Endothelial cell of umbilical vein (primary cell): Measurements from ENCODE around the gene TNFRSF14. TPM values are rescaled to one million over a fixed set of nuclear protein-coding genes. Genes with fewer than 3 reads are reported as not detected.

Source experiments
- BruUV-seq: library from RNA; stranded (reverse); fragments of 400-500 nt; replicated peaks from 2 replicates; lab custom pipeline; 2021; lab: Mats Ljungman, UMichigan
- CTCF ChIA-PET: fragments of 300-600, 350-600 bp; sonication (Branson Sonifier 250); formaldehyde crosslinking; loops from one replicate; lab custom pipeline; 2021; ENCODE audit warnings: antibody characterized with exemption, inconsistent platforms; lab: Charles Lee
- POLR2A ChIA-PET: fragments of 300-600, 350-600 bp; sonication (Branson Sonifier 250); formaldehyde crosslinking; loops from one replicate; lab custom pipeline; 2021; ENCODE audit warnings: antibody characterized with exemption, inconsistent platforms; lab: Charles Lee
- DNase-seq: peaks from one replicate; pipeline ENCODE4 v3.0.0-alpha.2; 2011; ENCODE audit warnings: low read depth, low spot score
- FAIRE-seq: peaks from 2 replicates; lab custom pipeline; 2011; peaks lifted over from hg19 to GRCh38; lab: Jason Lieb, UNC
- H2AFZ ChIP-seq: 2 replicates; pipeline ENCODE4 v1.6.0; 2012; ENCODE audit warnings: low read depth, low read length, control low read depth, inconsistent platforms
- H3K27ac ChIP-seq: 2 replicates; pipeline ENCODE4 v1.5.1; 2011; ENCODE audit warnings: low read depth, mild to moderate bottlenecking, control low read depth, low read length, moderate library complexity; ENCODE audit not compliant: insufficient read depth
- H3K27me3 ChIP-seq, 2 experiments: 2 replicates each; pipeline versions ENCODE4 v1.6.0 to v1.6.1; 2011; ENCODE audit warnings: low read length in 2 of 2, mixed read lengths in 1 of 2; ENCODE audit not compliant: control insufficient read depth in 2 of 2, insufficient read depth in 2 of 2
- H3K36me3 ChIP-seq, 2 experiments: 2 replicates in 1 of 2; 3 replicates in 1 of 2; pipeline ENCODE4 v1.5.1; 2011; ENCODE audit warnings: low read length in 2 of 2, mild to moderate bottlenecking in 1 of 2, moderate library complexity in 1 of 2; ENCODE audit not compliant: control insufficient read depth in 2 of 2, insufficient read depth in 2 of 2; ENCODE audit errors: extremely low read depth in 1 of 2
- H3K4me1 ChIP-seq: 3 replicates; pipeline ENCODE4 v1.5.1; 2011; ENCODE audit warnings: mild to moderate bottlenecking, low read length; ENCODE audit not compliant: control insufficient read depth, insufficient read depth; ENCODE audit errors: extremely low read depth
- H3K4me2 ChIP-seq: 2 replicates; pipeline ENCODE4 v1.6.1; 2011; ENCODE audit warnings: low read length, control low read depth, mixed read lengths; ENCODE audit not compliant: insufficient read depth
- H3K4me3 ChIP-seq, 3 experiments: fragments of 200-600 bp in 1 of 3; sonication (generic), shearing (Covaris generic) in 1 of 3; replicated peaks in 1 of 3; 2 replicates each; pipeline ENCODE4 v1.5.1; 2011 to 2016; ENCODE audit warnings: control low read depth in 3 of 3, low read length in 3 of 3, mild to moderate bottlenecking in 2 of 3, inconsistent platforms in 1 of 3, low read depth in 1 of 3, moderate library complexity in 1 of 3; ENCODE audit not compliant: insufficient read depth in 1 of 3
- H3K79me2 ChIP-seq: 2 replicates; pipeline ENCODE4 v1.6.0; 2012; ENCODE audit warnings: low read length, inconsistent platforms; ENCODE audit not compliant: control insufficient read depth, insufficient read depth
- H3K9ac ChIP-seq: replicated peaks from 2 replicates; pipeline ENCODE3; 2011; ENCODE audit warnings: low read length, control low read depth; ENCODE audit not compliant: insufficient read depth; ENCODE audit errors: extremely low read depth
- H3K9me1 ChIP-seq: replicated peaks from 3 replicates; pipeline ENCODE4 v1.6.0; 2011; ENCODE audit warnings: mild to moderate bottlenecking, low read length; ENCODE audit not compliant: control insufficient read depth, insufficient read depth; ENCODE audit errors: extremely low read depth
- H3K9me3 ChIP-seq: replicated peaks from 2 replicates; pipeline ENCODE4 v1.5.1; 2012; ENCODE audit warnings: low read length, inconsistent platforms; ENCODE audit not compliant: control insufficient read depth, insufficient read depth
- H4K20me1 ChIP-seq: replicated peaks from 2 replicates; pipeline ENCODE3; 2011; ENCODE audit warnings: mild to moderate bottlenecking, low read length; ENCODE audit not compliant: control insufficient read depth, insufficient read depth; ENCODE audit errors: extremely low read depth
- EZH2 ChIP-seq: IDR thresholded peaks from 2 replicates; pipeline ENCODE4 v1.6.1; 2012; ENCODE audit warnings: borderline replicate concordance, low read depth, mild to moderate bottlenecking, moderate library complexity, low read length, inconsistent platforms; ENCODE audit not compliant: severe bottlenecking
- FOS ChIP-seq: IDR thresholded peaks from 2 replicates; pipeline ENCODE4 v1.6.1; 2011; ENCODE audit warnings: mild to moderate bottlenecking, low read length, moderate library complexity, borderline replicate concordance; ENCODE audit not compliant: insufficient read depth
- GATA2 ChIP-seq: IDR thresholded peaks from 2 replicates; pipeline ENCODE4 v1.7.0; 2011; ENCODE audit warnings: low read depth, mild to moderate bottlenecking, moderate library complexity, mixed read lengths, low read length; ENCODE audit not compliant: insufficient read length, insufficient read depth
- JUN ChIP-seq: IDR thresholded peaks from 2 replicates; pipeline ENCODE4 v1.6.1; 2011; ENCODE audit warnings: borderline replicate concordance, low read depth; ENCODE audit not compliant: insufficient read length, insufficient read depth
- MAX ChIP-seq: IDR thresholded peaks from 2 replicates; pipeline ENCODE4 v1.6.1; 2011; ENCODE audit not compliant: insufficient read depth, insufficient read length
- MYC ChIP-seq: IDR thresholded peaks from one replicate; pipeline ENCODE4 v1.6.1; 2011; ENCODE audit warnings: mild to moderate bottlenecking, low read depth, low read length
- POLR2A ChIP-seq: IDR thresholded peaks from 2 replicates; pipeline ENCODE4 v1.6.1; 2012; ENCODE audit warnings: low read depth, mild to moderate bottlenecking, control low read depth, low read length
- POLR2AphosphoS5 ChIP-seq: IDR thresholded peaks from 2 replicates; pipeline ENCODE4 v1.6.1; 2012; ENCODE audit warnings: low read depth, mild to moderate bottlenecking, control low read depth, low read length, moderate library complexity; ENCODE audit not compliant: insufficient read depth
- dilution Hi-C: fragments of 300-500 bp; cut with MboI; formaldehyde crosslinking; loops from one replicate; pipeline ENCODE4 v1.15.0; 2019; ENCODE audit warnings: low sequenced_read_pairs; ENCODE audit not compliant: extremely low pct_ligation_motif_present
- intact Hi-C: fragments of 100-400 bp; cut with micrococcal nuclease; formaldehyde crosslinking; loops from one replicate; pipeline ENCODE4 v1.10.0; 2022
- polyA plus RNA-seq, 4 experiments: library from polyadenylated mRNA; depleted of rRNA in 3 of 4; stranded (reverse) in 3 of 4; unstranded in 1 of 4; fragments of >200 nt; gene quantifications; 2 replicates each; pipeline versions ENCODE4 v1.2.1 to v1.2.3, GENCODE V29; 2011 to 2012; ENCODE audit warnings: missing spikeins in 1 of 4
- total RNA-seq: library from RNA; stranded (reverse); gene quantifications from 2 replicates; pipeline ENCODE4 v1.2.3, GENCODE V29; 2021
- TF ChIP-seq, protein P1 (sequence below), 2 donors: IDR thresholded peaks; 1 replicate in 1 of 2; 2 replicates in 1 of 2; pipeline ENCODE4 v1.5.1; 2011; ENCODE audit warnings: low read length in 2 of 2, mild to moderate bottlenecking in 2 of 2, moderate library complexity in 2 of 2, control low read depth in 1 of 2, inconsistent platforms in 1 of 2, low read depth in 1 of 2; ENCODE audit not compliant: insufficient read depth in 1 of 2; ENCODE audit errors: extremely low read depth in 1 of 2

Gene TNFRSF14
- total and polyA plus RNA-seq, 2 donors (not counting 3 experiments of a cell fraction or from before 2014, with no cell fraction given): 40.9 to 49.4 TPM

DNA sequence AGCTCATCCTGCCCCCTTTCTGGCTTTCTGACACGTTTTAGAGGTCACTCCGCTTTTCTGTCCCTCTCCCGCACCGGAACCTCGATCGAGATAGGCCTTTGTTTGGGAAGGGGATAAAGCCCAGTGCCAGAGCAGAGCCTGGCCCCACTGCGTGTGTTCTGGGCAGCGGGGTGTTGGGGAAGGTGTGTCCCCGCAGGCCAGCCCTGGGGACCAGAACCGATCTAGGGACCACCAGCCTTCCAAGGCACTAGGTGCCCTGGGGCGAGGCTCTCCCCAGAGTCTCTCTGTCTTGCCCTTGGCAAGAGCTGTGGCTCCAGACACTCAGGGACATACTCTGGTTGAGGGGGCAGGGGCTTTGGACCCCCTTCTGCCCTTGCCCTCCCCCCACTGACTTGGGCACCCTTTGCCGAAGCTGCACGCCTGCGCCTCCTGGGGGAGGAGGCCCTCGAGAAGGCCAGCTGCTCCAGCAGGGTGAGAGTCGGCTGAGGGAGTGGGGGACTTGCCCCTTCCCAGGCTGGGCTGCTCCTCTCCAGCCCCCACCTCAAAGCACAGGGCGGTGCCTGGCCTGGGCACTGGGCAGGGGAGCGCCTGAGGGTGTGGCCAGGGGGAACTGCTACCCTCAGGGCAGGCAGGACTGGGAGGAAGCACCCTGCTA, 46.8 kb downstream of the TNFRSF14 start:
- no peak overlapping the region for H3K9ac ChIP-seq
- intact Hi-C loops: no loop called here
- H3K79me2 ChIP-seq: no peaks in the 10 kb centered on the region
- ChIA-PET POLR2A (no interaction called here), CTCF (no interaction called here)
- TF ChIP-seq MYC (no peak), FOS (no peak), GATA2 (no peak), EZH2 (no peak), MAX (no peak), POLR2A (no peak), JUN (no peak), POLR2AphosphoS5 (no peak)
- TF ChIP-seq, protein P1, sequence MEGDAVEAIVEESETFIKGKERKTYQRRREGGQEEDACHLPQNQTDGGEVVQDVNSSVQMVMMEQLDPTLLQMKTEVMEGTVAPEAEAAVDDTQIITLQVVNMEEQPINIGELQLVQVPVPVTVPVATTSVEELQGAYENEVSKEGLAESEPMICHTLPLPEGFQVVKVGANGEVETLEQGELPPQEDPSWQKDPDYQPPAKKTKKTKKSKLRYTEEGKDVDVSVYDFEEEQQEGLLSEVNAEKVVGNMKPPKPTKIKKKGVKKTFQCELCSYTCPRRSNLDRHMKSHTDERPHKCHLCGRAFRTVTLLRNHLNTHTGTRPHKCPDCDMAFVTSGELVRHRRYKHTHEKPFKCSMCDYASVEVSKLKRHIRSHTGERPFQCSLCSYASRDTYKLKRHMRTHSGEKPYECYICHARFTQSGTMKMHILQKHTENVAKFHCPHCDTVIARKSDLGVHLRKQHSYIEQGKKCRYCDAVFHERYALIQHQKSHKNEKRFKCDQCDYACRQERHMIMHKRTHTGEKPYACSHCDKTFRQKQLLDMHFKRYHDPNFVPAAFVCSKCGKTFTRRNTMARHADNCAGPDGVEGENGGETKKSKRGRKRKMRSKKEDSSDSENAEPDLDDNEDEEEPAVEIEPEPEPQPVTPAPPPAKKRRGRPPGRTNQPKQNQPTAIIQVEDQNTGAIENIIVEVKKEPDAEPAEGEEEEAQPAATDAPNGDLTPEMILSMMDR (IDR thresholded peaks at IDR 0.05; ENCODE audit: extremely low read depth in 1 of 2, insufficient read depth in 1 of 2, low read depth in 1 of 2, low read length in 2 of 2): no peak
- no peak overlapping the region for H3K4me2 ChIP-seq
- H4K20me1 ChIP-seq: no peaks in the 10 kb centered on the region
- H3K27me3 ChIP-seq: no peaks in the 10 kb centered on the region
- FAIRE-seq (no peak), DNase-seq (no peak)
- dilution Hi-C loops: no loop called here
- no peak overlapping the region for H2AFZ ChIP-seq
- H3K9me3 ChIP-seq: no peaks in the 10 kb centered on the region
- no peaks in the 10 kb centered on the region for H3K36me3 ChIP-seq
- H3K4me3 ChIP-seq: no peak overlapping the region
- H3K9me1 ChIP-seq: no peaks in the 10 kb centered on the region
- H3K27ac ChIP-seq: no peak overlapping the region
- no TSS peak for BruUV-seq
- H3K4me1 ChIP-seq: no peaks in the 10 kb centered on the region
